GM19043 (cell line): Measurements from ENCODE around the gene PCDHGC3.

Experiments used
- ATAC-seq: cut with Tn5 transposase; IDR thresholded peaks from one replicate; pipeline ENCODE4 v1.9.1; 2021; ENCODE audit warnings: low read depth; ENCODE audit not compliant: unreplicated experiment

The PCDHGC3 gene

GRCh38 chr5:141519605-141520565 is 44.1 kb downstream of the PCDHGC3 start:
- ATAC-seq, result no peak

- no peak for ATAC-seq
These were observed 45.5 kb downstream of the PCDHGC3 start for GRCh38 chr5:141521244-141521781.

- no peak for ATAC-seq
These were observed 46.5 kb downstream of the PCDHGC3 start for GRCh38 chr5:141522301-141522700.

- ATAC-seq, result no peak
These were observed 48.2 kb downstream of the PCDHGC3 start for GRCh38 chr5:141523991-141524390.

- ATAC-seq, result peak; percentile 59
These were observed 49.1 kb downstream of the PCDHGC3 start for GRCh38 chr5:141524604-141525597.

- ATAC-seq, result no peak
These were observed 49.9 kb downstream of the PCDHGC3 start for GRCh38 chr5:141525653-141526052.

GRCh38 chr5:141527426-141527825 is 51.7 kb downstream of the PCDHGC3 start:
- ATAC-seq, result no peak
